DOHH2 (cell line): ENCODE results near the gene CCDC102A.

ENCODE experiments used
- H3F3A ChIP-seq: fragments of 200-600 bp; sonication (generic), shearing (Covaris generic); 2 replicates; pipeline ENCODE4 v1.6.0; 2016; ENCODE audit warnings: antibody characterized with exemption, mild to moderate bottlenecking; ENCODE audit not compliant: control insufficient read depth, insufficient read depth
- H3K27ac ChIP-seq: fragments of 200-600 bp; sonication (generic); 2 replicates; pipeline ENCODE4 v1.5.1; 2014; ENCODE audit warnings: low read depth, mild to moderate bottlenecking, low read length, moderate library complexity
- H3K27me3 ChIP-seq: fragments of 200-600 bp; sonication (generic); 2 replicates; pipeline ENCODE4 v1.6.1; 2014; ENCODE audit warnings: mild to moderate bottlenecking, low read length, mixed read lengths; ENCODE audit not compliant: control insufficient read depth
- H3K36me3 ChIP-seq: fragments of 200-600 bp; sonication (generic); 2 replicates; pipeline ENCODE4 v1.6.1; 2014; ENCODE audit warnings: mild to moderate bottlenecking, low read length, moderate library complexity, mixed read lengths; ENCODE audit not compliant: control insufficient read depth
- H3K4me1 ChIP-seq: fragments of 200-600 bp; sonication (generic); 2 replicates; pipeline ENCODE4 v1.6.1; 2014; ENCODE audit warnings: mild to moderate bottlenecking, low read length, mixed read lengths; ENCODE audit not compliant: control insufficient read depth
- H3K4me2 ChIP-seq: fragments of 200-600 bp; sonication (generic); 2 replicates; pipeline ENCODE4 v1.6.0; 2014; ENCODE audit warnings: mild to moderate bottlenecking, low read length, moderate library complexity
- H3K4me3 ChIP-seq: fragments of 200-600 bp; sonication (generic); 2 replicates; pipeline ENCODE4 v1.5.1; 2014; ENCODE audit warnings: mild to moderate bottlenecking, low read length, mixed read lengths
- H3K79me2 ChIP-seq: fragments of 200-600 bp; sonication (generic); 2 replicates; pipeline ENCODE4 v1.6.1; 2014; ENCODE audit warnings: mild to moderate bottlenecking, low read length, mixed read lengths; ENCODE audit not compliant: control insufficient read depth
- H3K9me2 ChIP-seq: fragments of 200-600 bp; sonication (generic); replicated peaks from 2 replicates; pipeline ENCODE4 v1.6.1; 2014; ENCODE audit warnings: mild to moderate bottlenecking, low read length, mixed read lengths; ENCODE audit not compliant: control insufficient read depth
- H3K9me3 ChIP-seq: fragments of 200-600 bp; sonication (generic); 2 replicates; pipeline ENCODE4 v1.6.1; 2014; ENCODE audit warnings: antibody characterized with exemption, low read length, mixed read lengths; ENCODE audit not compliant: control insufficient read depth, insufficient read depth
- H4K20me1 ChIP-seq: fragments of 200-600 bp; sonication (generic); 2 replicates; pipeline ENCODE4 v1.6.0; 2014; ENCODE audit warnings: low read depth, mild to moderate bottlenecking, antibody characterized with exemption, low read length, moderate library complexity; ENCODE audit not compliant: control insufficient read depth, insufficient read depth
- EZH2phosphoT487 ChIP-seq: fragments of 200-600 bp; sonication (generic); IDR thresholded peaks from 2 replicates; pipeline ENCODE4 v1.6.1; 2017; ENCODE audit warnings: borderline replicate concordance, mild to moderate bottlenecking, antibody characterized with exemption, low read length, moderate library complexity, mixed read lengths
- TF ChIP-seq, protein P1 (sequence below): fragments of 200-600 bp; sonication (generic); IDR thresholded peaks from one replicate; pipeline ENCODE4 v1.5.1; 2014; ENCODE audit warnings: antibody characterized with exemption, mild to moderate bottlenecking, low read depth, low read length; ENCODE audit not compliant: poor library complexity, severe bottlenecking

Gene CCDC102A

DNA sequence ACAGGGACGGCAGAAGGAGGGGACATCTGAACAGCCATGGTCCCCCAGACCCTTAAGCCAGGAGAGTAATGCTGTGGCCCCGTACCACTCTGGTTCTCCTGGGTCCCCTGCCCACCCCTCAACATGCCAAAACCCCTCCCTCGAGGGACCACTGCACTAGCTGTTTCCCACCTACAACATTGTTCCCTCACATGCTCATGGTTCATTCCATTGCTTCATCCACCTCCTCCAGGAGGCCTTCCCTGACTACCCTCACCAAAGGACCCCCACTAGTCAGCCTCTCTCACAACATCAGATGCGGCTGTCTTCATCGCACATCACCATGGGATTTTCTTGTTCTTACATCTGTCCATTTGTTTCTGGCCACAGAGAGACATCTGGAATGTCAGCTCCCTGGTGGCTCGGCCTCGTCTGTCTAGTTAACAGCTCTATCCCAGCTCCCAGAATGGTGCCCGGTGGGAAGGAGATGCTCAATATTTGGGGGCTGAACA lies 51.8 kb downstream of the CCDC102A start:
- H3K4me1 ChIP-seq: peaks cover 10% of the 10 kb centered on the region
- H3K4me3 ChIP-seq: no peak overlapping the region
- no peak overlapping the region for H3K4me2 ChIP-seq
- no peaks in the 10 kb centered on the region for H4K20me1 ChIP-seq
- peaks cover 19% of the 10 kb centered on the region for H3K27me3 ChIP-seq
- no peaks in the 10 kb centered on the region for H3K79me2 ChIP-seq
- H3K27ac ChIP-seq: no peak overlapping the region
- H3F3A ChIP-seq: no peaks in the 10 kb centered on the region
- H3K9me3 ChIP-seq: no peaks in the 10 kb centered on the region
- no peaks in the 10 kb centered on the region for H3K36me3 ChIP-seq
- no peak for TF ChIP-seq EZH2phosphoT487
- TF ChIP-seq, protein P1, sequence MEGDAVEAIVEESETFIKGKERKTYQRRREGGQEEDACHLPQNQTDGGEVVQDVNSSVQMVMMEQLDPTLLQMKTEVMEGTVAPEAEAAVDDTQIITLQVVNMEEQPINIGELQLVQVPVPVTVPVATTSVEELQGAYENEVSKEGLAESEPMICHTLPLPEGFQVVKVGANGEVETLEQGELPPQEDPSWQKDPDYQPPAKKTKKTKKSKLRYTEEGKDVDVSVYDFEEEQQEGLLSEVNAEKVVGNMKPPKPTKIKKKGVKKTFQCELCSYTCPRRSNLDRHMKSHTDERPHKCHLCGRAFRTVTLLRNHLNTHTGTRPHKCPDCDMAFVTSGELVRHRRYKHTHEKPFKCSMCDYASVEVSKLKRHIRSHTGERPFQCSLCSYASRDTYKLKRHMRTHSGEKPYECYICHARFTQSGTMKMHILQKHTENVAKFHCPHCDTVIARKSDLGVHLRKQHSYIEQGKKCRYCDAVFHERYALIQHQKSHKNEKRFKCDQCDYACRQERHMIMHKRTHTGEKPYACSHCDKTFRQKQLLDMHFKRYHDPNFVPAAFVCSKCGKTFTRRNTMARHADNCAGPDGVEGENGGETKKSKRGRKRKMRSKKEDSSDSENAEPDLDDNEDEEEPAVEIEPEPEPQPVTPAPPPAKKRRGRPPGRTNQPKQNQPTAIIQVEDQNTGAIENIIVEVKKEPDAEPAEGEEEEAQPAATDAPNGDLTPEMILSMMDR: no peak
- no peaks in the 10 kb centered on the region for H3K9me2 ChIP-seq

DNA sequence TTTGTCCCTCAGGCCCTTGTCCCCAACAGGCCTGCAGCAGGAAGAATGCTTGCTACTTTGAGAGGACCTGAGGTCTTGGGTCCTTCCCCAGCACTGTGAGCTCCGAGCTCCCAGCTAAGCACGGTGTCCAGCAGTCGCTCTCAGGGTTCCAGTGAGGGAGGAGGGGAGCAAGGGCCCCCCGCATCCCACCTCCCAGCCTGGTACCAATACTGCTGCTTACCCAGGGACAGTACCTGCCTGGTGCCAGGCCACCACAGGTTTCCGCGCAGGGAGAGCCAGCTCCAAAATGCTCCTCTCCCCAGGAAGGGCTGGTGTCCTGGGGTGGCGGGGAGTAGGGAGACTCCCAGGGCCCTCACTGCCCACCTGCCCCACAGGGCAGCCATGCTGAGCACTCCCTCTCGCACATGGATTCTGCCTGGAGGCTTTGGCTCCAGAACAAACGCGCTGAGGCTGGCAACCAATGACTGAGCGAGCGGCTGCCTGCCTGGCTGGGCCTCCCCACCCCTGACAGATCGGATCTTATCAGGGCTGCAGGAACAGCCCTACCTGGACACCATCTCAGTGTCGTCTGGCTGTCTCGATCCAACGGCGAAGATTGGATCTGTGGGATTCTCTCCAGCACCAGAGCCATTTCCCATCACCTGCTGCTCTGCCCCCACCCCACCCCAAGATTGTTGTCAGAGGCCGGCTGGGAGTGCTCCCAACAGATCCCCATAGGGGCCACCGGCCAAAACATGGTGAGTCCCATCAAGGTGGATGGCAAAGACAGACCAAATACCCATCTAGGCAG lies 52.5 kb downstream of the CCDC102A start:
- Histone ChIP-seq H3F3A (no peaks in the 10 kb centered on the region), H4K20me1 (no peaks in the 10 kb centered on the region), H3K4me1 (peaks cover 16% of the 10 kb centered on the region), H3K79me2 (no peaks in the 10 kb centered on the region), H3K9me3 (no peaks in the 10 kb centered on the region), H3K4me3 (no peak overlapping the region), H3K27me3 (peaks cover 19% of the 10 kb centered on the region), H3K4me2 (no peak overlapping the region), H3K36me3 (no peaks in the 10 kb centered on the region), H3K27ac (no peak overlapping the region), H3K9me2 (no peaks in the 10 kb centered on the region)
- TF ChIP-seq EZH2phosphoT487: no peak
- TF ChIP-seq, protein P1: no peak

DNA sequence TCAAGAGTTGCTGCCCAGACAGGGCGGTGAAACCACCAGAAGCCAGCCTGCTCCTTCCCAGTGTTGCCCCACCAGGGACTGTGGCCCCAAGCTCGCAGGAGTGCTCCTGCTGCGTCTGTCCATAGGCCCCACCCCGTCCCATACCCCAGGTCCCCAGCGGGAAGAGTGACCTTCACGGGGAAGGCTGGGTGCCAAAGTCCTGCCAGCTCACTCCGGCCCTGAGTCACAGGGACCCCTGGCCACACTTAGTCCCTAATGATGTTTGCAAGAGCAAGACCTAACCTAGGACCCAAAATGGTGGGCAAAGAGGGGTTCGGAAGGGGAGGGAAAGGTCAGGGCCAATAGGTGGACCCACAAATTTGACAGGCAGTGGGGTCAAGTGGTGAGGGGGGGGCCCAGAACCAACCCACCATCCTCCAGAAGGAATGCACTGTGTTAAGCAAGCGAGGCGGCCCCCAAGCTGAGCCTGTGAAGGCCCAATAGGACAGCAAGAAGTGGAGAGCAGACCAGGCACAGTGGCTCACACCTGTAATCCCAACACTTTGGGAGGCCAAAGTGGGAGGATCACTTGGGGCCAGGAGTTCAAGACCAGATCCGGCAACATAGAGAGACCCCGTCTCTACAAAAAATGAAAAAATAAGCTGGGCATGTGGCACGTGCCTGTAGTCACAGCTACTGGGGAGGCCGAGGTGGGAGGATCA lies 53.4 kb downstream of the CCDC102A start:
- Histone ChIP-seq H3K9me3 (no peaks in the 10 kb centered on the region), H3K4me1 (peaks cover 23% of the 10 kb centered on the region), H3K4me2 (no peak overlapping the region), H3K9me2 (no peaks in the 10 kb centered on the region), H3K36me3 (no peaks in the 10 kb centered on the region), H3K27me3 (peaks cover 19% of the 10 kb centered on the region), H3K79me2 (no peaks in the 10 kb centered on the region), H3K27ac (no peak overlapping the region), H3K4me3 (no peak overlapping the region), H3F3A (no peaks in the 10 kb centered on the region), H4K20me1 (no peaks in the 10 kb centered on the region)
- TF ChIP-seq, protein P1: no peak
- no peak for TF ChIP-seq EZH2phosphoT487
